Epithelial cell of proximal tubule (primary cell): ENCODE measurements around the gene NCLN. TPM values are rescaled to one million over a fixed set of nuclear protein-coding genes. Genes with fewer than 3 reads are reported as not detected.

Experiments
- DNase-seq: peaks from one replicate; pipeline ENCODE4 v3.0.0-alpha.2; 2011; ENCODE audit warnings: low read depth
- H3K4me3 ChIP-seq: 2 replicates; pipeline ENCODE4 v1.5.1; 2011; ENCODE audit warnings: low read depth, mild to moderate bottlenecking, low read length
- CTCF ChIP-seq: conservative IDR thresholded peaks from 2 replicates; pipeline ENCODE4 v1.5.1; 2012; ENCODE audit warnings: low read depth, mild to moderate bottlenecking, low read length
- total RNA-seq: library from RNA; depleted of rRNA; stranded (reverse); fragments of >200 nt; gene quantifications from 2 replicates; pipeline ENCODE4 v1.2.3, GENCODE V29; 2015

NCLN gene
- total RNA-seq, 1 donor from 2014 or later, result 59.7 TPM

GRCh38 chr19:3154957-3155736 lies 30.6 kb upstream of the NCLN start:
- no peak for DNase-seq
- TF ChIP-seq CTCF, result no peak
- H3K4me3 ChIP-seq, result no peak overlapping the region

DNA sequence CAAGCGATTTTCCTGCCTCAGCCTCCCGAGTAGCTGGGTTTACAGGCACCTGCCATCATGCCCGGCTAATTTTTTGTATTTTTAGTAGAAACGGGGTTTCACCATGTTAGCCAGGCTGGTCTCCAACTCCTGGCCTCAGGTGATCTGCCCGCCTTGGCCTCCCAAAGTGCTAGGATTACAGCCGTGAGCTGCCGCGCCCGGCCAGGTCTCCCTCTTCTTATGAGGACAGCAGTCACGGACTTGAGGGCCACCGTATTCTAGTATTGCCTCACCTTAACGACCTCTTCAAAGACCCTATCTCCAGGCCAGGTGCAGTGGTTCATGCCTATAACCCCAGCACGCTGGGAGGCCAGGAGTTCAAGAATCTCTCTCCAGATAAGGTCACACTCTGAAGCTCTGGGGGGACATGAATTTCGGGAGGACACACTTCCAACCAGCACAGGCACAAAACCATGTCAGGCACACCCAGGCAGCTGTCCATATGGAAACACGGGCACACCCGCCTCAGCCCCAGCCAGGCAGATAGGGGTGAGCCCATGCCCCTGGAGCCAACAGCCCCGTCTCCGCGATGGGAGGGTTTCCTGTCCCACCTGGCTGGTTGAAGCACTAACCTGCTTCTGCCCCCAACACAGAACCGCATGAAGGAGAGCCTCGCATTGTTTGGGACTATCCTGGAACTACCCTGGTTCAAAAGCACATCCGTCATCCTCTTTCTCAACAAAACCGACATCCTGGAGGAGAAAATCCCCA lies 28.5 kb upstream of the NCLN start:
- DNase-seq, result no peak
- H3K4me3 ChIP-seq, result no peak overlapping the region
- TF ChIP-seq CTCF, result no peak

GRCh38 chr19:3159565-3159964 lies 26.2 kb upstream of the NCLN start:
- no peak for DNase-seq
- no peak for TF ChIP-seq CTCF

GRCh38 chr19:3160219-3160618 lies 25.5 kb upstream of the NCLN start:
- no peak for TF ChIP-seq CTCF
- H3K4me3 ChIP-seq, result no peak overlapping the region
- DNase-seq, result no peak

More at GRCh38 chr19:3159565-3159964, 26.2 kb upstream of the NCLN start:
- H3K4me3 ChIP-seq, result no peak overlapping the region

DNA sequence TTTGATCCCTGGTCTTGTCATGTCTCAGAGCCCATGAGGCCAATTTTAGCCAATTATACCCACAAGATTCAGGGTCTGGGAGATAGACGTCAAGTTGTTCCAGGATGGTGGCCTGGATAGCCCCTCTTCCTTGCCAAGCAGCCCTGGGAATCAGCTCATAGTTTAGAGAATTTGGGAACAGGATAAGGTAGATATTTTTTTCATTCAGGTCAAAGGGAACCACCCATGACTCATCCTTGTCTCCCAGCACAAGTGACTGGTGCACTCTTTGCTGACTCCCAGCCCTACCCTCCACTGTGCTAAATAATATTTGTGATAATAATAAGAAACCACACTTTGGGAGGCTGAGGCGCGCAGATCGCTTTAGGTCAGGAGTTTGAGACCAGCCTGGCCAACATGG lies 24.3 kb upstream of the NCLN start:
- no peak for TF ChIP-seq CTCF
- H3K4me3 ChIP-seq, result no peak overlapping the region
- DNase-seq, result no peak

- no peak overlapping the region for H3K4me3 ChIP-seq
- no peak for DNase-seq
- no peak for TF ChIP-seq CTCF
Observed at GRCh38 chr19:3162418-3163229, 23.1 kb upstream of the NCLN start.
